GM19240 (cell line): ENCODE measurements around the gene CA5A.
"Not testable (repeated sequence)": the region's sequence is repeated elsewhere in the genome, so short reads cannot be mapped to it uniquely, and the experiment has no call there.

Experiments used
- DNase-seq: peaks from one replicate; pipeline ENCODE4 v3.0.0; 2011; ENCODE audit warnings: low spot score; ENCODE audit not compliant: insufficient read length

The CA5A gene

DNA sequence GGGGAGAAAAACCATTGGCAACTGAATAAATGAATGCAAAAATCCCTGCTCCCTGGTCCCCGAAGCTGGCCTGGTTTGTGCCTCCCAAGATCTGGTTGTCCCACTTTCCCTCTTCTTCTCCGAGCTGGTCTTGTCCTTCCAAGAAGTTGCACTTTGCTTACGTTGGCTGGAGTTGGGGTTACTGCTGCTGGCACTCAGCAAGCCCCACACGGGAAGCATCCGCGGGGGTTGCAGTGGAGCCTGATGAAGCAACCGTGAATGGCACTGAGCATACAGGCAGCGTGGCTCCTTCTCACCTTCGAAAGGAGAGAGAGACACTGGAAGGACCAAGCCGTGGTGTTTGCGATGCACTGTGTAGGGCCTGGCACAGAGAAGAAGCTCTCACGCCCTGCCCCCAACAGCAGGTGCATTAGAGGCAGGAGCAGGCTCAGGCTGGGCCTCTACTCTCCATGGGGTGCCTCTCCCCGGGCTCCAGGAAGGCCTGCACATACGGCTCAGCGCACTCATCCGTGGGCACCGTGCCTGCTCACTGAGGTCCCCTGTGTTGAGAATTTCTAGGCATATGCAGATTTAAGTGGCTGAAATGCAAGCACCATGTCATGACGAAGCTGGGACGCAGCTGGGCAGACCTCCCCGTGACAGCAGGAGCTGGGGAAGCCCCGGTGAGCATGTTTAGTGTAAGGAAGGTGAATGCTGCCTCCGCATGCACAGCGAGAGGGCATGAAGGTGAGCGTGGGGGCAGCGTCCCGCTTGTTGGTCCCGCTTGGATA, 12.1 kb downstream of the CA5A start:
- peak; percentile 68 for DNase-seq

DNA sequence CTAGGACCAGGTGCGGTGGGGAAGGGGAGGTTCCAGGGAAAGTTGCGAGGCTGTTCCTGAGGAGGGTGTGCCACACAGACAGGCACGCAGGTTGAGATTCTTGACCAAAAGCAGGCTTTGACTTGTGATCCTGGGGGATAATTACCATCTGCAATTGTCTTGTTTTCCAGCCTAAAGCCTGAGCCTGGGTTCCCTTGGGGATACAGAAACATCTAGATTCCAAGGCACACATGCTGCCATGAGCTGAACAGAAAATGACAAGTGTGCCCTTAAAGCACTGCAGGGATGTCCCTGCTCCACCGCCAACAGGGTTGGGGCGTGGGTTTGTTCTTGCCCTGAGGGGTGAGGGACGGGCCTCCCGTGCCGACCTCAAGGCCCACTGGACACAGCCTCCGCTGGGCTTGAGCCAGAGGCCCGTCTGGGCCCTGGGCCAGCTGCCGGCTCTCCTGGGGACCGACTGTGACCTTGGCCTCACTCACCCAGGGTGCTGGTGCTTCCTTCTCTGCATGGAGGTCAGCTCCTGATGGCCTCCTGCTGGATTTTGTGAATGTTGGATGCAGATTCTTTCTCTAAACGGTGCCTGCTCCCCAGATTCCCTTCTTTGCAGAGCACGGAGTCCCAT, 14.0 kb downstream of the CA5A start:
- DNase-seq, result no peak

DNA sequence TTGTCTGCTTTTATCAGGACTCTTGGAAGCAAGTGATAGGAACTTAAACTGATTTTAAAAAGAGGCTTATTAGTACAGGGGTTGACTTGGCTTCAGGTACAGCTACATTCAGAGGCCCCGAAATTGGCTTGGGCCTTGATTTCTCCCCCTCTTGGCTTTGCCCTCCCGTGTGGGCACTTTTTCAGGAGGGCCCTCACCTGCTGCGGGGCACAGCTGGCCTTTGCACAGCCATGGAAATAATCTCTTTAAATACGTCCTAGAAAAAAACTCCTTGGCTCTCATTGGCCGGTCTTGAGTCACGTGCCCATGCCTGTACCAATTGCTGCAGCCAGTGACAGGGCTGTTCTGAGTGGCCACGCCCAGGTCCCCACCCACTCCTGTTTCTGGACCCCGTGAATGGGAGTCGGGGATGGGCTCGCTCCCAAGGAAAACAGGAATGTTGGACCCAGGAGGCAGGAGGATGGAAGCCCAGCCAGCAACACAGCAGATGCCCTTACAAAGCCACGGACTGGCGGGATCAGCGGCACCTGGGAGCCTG, 15.0 kb downstream of the CA5A start:
- DNase-seq, result no peak

DNA sequence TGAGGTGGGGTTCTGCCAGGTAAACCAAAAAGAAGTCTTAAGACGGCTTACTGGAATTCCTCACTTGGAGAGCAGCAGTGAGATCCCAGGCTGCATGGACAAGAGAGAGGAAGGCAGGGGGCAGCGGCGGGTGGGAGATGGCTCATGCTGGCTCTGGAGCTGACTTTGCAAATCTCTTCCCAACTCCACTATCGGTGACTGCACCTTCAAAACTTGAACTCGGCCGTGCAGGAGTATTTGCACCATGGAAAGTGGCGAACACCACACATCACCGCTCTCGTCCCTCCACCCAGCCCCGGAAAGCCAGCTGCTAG, 16.7 kb downstream of the CA5A start:
- DNase-seq, result no peak

DNA sequence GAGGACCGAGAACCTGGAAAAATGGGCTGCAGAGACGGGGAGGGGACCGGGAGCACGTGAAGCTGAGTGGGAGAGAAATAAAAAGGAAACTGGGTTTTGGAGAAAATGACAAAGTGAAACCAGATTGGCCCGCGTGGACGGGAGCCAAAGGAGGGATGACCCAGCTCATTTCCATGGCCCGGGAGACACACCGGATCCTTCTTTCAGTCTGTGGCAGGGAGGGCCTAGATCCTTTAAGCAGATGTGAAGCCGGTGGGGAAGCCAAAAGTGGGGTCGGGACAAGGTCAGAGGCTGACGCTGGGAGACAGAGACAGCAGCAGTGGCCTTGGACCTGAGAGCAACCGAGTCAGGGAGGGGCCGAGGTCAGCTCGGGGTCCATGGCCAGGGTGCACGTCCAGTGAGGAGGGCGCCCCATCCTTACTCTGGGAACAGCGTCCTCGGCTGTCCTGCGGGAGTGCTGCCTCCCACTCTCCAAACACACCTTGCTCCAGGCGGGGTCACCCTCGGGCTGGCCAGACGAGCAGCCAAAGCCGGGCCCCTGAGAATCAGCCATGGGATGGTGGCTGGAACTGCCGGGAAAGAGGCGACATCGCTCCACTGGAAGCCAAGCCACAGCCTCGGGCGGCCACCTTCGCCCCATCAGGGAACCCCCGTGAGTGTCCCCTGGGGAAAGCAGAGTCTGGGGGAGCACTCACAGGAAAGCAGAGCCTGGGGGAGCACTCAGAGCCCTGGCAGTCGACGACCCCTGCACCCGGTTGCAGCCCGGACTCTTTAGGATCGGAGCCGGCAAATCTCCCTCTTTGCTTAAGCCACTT, 17.3 kb downstream of the CA5A start:
- no peak for DNase-seq

DNA sequence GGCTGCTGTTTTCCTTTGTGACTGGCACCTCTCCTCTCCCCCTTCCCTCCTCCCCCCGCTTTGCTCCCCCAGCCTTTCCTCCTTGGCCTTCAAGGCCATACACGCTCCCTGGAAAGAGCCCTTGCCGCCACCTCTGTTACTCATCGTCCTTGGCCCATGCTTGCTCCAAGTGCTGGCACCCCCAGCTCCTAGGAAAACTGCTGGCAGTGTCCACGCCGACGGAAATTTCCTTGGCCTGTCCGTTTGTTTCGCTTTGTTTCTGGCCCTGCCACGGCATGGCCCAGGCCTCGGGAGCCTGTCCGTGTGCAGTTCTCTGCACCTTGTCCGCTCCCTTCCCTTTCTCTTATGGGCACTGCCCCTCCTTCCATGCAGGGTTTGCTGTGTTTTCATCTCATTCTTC, 18.0 kb downstream of the CA5A start:
- DNase-seq, result no peak

DNA sequence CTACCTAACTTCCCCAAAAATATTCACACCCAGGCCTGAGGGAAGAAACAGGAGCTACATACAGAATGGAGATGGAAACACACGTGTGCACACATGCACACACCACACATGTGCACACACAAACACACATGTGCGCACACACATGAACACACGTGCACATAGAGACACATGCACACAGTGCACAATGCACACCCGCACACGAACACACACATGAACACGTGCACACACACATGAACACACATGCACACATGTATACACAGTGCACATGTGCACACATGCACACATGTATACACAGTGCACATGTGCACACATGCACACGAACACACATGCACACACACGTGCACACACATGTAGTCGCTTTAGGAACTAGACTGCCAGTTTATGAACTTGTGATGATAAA, 18.8 kb downstream of the CA5A start:
- DNase-seq, result no peak

DNA sequence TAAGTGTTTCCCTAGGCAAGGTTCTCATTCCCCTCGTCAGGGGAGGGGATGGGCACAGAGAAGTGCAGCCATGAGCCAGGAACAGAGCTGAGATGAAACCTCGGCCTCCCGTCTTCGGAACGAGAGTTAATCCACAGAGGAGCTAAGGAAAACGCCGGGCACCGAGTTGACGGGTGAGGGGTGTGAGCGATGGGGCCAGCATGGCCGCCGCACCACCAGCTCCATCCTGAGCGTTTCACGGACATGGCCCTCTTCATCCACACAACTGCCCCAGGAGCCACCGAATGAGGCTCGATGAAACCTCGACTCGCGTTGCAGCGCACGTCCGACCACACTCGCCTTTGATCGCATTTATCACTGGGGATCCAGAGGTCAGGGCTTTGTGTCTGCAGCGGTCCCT, 21.5 kb downstream of the CA5A start:
- DNase-seq, result no peak

DNA sequence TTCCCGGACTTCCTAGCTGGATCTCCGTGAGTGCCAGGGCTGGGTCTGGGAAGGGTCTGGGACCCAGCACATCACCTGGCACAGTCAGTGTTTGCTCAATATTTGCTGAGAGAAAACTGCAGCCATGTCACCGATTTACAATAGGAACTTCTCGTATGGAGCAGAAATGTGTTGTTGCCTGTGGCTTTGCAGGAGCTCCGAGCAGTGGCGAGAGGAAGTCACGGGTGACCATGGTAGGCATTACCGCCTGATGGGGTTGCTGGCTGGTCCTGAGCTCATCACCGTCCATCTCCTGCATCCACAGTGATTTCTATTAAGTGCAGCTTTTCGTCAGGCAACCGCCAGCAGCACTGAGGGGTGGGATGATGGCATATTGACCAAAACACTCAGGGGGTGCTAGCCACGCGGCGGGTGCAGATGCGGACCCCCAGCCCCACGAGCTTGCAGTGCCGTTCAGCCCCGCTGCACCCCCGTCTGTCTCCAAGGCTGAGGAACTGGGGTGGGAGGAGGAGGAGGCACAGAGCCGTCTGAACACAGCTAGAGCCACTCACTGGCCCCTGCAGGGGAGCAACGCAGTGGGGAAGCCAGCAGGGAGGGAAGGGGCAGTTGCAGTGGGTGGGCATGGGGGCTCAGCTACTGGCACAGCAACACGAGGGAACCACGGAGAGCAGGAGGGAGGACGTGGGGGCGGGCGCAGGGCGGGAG, 22.2 kb downstream of the CA5A start:
- not testable (repeated sequence) for DNase-seq

DNA sequence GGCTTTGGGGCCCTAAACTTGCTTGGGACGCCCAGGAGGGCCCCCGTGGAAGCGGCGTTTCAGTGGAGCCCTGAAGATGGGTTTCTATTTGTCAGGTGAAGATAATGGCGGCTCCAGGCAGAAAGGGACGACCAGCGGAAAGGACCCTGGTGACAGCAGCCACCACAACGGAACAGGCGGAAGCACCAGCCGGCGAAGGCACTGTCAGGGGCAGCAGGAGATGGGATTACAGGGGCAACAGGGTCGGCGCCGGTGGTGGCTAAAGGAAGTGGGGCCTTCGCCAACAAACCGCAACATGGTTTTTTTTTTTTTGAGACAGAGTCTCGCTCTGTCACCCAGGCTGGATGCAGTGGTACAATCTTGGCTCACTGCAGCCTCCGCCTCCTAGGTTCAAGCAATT, 23.6 kb downstream of the CA5A start:
- not testable (repeated sequence) for DNase-seq

DNA sequence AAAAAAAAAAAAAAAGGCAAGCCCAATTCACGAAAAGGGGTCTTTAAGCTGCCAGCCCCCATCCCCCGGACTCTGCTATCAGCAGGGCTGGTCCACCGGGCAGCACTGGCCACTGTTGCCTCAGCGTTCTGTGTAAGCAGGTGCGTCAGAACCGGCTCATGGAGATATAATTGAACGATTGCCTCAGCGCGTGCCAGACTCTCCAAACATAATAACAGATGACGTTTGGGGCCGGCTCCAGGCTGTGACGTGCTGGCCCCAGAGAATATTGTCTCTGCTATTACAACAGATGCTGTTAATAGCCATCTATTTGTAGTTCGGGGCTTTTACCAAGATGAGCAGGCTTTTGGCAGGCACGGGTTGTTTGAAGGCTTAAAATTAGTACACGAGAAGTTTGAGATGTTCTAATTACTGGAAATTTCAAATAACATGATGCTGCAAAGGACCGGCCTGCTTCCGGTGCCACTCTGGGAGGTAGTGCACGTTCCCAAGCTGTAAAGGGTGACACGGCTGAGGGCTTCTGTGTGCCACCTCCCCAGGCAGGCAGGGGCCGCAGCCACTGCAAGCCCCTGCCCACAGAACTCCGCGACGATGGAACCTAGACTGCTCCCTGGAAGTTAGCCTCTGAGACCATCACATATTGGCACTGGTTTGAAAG, 25.1 kb downstream of the CA5A start:
- not testable (repeated sequence) for DNase-seq

DNA sequence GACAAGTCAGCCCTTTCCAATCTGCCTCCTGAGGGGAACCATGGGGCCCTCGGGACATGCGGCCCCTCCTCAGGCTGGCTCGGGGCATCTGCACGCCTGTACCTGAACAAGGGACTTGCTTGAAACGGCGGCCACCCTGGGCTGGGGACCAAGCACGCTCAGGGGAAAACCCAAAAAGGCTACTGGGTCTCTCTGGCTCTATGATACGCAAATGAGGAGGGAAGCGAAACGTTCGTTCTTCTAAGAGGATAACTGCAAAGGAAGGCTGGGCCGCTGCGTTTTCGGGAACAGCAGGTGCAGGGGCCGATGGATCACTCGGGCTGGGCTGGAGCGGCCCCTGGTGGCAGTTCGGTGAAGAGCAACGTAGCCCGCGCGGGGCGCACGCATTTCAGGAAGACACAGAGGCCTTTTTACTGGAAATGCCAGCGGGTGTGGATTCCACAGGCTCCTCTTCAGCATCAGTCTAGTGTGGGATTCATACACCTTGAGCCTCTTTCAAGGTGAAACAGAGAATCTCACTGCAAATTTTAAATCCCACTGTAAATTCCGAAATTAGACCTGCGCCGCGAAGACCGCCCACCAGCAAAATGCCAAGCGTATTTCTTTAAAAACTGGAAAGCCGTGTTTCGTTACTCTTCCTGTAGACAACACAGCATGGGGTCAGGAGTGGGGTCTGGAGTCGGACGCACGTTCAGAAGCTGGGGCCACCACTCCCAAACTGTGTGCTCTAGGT, 27.0 kb downstream of the CA5A start:
- DNase-seq, result peak; percentile 88

DNA sequence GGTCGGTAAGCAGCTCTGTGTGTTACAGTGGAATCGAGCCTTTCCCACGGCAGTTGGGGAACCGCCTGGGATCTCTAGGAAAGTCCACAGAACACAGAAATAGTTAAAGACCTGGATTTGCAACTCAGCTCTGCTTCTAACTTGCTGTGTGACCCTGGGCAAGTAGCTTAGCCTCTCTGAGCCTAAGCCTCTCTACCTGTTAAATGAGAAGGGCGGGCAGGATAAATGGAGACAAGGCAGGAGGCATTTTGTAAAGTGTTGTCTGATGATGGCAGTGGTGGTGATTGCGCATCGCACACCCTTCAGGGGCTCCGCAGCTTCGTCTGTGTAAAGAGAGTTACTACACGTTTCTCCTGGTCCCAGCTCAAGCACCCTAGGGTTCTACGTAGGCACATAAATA, 28.2 kb downstream of the CA5A start:
- DNase-seq, result not testable (repeated sequence)

DNA sequence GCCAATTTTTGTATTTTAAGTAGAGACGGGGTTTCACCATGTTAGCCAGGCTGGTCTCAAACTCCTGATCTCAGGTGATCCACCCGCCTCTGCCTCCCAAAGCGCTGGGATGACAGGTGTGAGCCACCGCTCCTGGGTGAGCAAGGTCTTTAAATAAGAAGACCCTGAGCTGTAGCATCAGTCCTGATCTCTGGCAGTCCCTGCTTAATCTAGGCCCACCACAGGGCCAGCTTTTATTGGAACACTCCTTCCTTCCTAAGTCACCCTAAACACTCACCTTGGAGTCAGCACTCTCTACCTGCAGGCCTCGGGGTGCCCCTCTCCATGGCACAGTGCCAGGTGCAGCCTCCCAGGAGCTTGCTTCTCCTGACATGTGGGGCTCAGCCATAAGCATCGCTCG, 30.8 kb downstream of the CA5A start:
- not testable (repeated sequence) for DNase-seq

DNA sequence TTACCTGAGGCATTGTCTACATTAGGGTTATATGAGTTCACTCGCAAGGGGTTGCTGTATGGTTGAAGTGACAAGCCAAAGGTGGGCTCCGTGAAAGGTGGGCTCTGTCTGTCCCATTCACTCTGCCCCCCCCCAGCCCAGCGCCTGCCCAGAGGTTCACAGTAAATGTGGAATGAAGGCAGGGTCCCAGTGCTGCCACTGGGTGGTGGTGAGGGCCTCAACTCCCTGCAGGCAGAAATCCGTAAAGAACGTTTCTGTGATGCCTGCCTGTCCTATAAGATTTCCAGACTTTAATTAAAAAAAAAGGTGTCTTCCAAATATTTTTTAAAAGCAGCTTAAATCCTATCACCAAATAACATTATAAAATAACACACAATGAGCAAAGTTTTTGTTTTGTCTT, 31.4 kb downstream of the CA5A start:
- not testable (repeated sequence) for DNase-seq

DNA sequence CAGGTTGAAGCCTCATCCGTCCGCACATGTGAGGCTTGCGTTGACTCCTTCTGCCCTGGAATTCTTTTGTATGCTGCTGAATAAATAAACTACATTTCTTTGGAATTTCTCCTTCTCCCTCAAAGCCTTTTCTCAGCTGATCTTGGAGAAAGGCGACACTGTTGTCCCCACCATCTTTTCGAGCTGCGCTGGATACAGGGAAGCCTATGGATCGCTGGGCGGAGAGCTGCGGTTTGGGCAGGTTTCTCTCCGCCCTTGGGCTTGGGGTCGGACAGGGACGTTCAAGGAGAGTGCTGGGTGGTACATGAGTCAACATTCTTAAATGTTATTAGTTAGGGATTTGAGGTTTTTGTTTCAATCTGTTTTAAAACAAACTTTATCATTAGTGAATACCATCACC, 35.8 kb downstream of the CA5A start:
- not testable (repeated sequence) for DNase-seq

DNA sequence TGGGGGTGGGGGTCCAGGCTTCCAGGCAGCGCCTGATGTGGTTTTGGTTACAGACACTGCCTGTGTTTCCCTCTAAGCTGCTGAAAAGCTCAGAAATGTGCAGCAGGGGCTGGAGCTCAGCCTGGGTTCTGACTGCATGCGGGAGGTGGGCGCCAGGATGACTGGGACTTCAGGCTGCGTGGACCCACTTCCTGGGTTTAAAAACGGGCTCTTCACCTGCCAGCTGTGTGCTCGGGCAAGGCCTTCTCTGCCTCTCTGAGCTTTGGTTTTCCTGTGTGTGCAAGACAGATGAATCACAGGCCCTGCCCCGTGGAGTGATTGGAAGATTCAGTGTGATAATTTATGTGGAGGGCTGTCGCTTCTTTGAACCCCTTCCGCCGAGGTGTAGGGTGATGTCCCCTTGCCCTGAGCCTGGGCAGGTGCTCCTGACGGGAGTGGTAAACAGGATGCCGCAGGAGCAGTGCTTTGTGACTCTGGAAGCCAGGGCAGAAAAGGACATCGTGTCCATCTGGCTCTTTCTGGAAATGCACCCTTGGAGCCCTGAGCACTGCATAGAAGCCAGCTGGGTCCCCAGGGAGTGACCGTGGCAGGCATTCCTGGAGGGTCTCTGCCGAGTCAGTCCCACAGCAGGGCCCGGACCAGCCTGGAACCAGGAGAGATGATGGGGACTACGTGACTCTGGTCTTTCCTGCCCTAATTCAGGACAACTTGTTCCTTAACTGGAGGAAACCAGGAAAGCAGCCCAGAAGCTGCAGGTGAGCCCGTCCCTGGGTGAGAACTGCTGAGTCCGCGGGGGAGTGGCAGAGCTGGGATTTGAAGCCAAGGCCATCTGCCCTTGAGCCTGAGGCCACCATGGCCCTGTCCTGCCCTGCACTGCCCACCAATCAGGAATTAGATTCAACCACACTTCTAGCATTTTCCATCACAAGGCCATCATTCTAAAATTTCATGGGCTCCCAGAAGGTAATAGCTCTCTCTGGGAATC, 38.5 kb downstream of the CA5A start:
- no peak for DNase-seq

DNA sequence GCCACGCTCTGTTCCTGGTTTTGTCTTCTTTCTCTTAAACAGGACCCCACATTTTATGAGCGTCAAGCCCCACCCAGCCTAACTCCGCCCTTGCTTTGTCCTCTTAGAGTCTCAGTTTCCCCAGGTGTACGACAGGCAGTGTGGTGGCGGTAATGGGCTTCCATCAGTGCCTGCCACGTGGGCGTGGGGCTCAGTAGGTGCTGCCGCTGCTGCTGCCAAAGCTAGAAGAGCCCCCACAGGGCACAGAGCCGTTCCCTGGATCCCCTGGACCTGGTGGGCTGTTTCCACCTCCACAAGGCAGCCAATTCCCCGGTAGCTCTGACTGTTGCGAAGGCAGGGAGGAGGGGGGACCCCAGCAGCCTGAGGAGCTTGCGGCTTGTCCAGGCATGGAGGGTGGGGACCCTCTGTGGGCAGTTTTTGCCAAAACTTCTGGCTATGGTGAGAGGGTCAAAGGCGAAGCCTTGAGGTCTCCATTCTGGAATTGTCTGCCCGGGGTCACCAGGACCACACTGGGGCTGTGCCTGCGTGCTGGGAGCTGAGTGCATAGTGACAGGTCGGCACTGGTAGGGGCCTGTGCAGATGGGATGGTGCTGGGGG, 39.3 kb downstream of the CA5A start:
- not testable (repeated sequence) for DNase-seq
